ENCODE measurements around the gene EML4. TPM values are rescaled to one million over a fixed set of nuclear protein-coding genes. Genes with fewer than 3 reads are reported as not detected.

The EML4 gene
- total and polyA plus RNA-seq, 9 of the 15 experiments (the other 6 are each of a cell fraction or from before 2014, with no cell fraction given), result 14.7 to 48.3 (median 36.5) TPM

- no TSS peak for BruUV-seq (replicated peaks)
- H3K27me3 ChIP-seq (ENCODE audit: control insufficient read depth in 2 of 2, insufficient read depth in 2 of 2, low read length in 2 of 2), result no peaks in the 10 kb centered on the region
- no peak for DNase-seq (ENCODE audit: extremely low read depth in 1 of 4, low spot score in 3 of 4)
- POLR2A ChIA-PET, result no interaction called here
- TF ChIP-seq ZNF507 (tag; conservative IDR thresholded peaks at IDR 0.05) (no peak), XRCC5 (IDR thresholded peaks at IDR 0.05; ENCODE audit: low read depth, low read length) (no peak), SNRNP70 (optimal IDR thresholded peaks at IDR 0.05; ENCODE audit: low read depth, low read length) (no peak), ZNF277 (CRISPR knock-in tag; IDR thresholded peaks at IDR 0.05; ENCODE audit: borderline replicate concordance) (no peak), RBM22 (IDR thresholded peaks at IDR 0.05; ENCODE audit: low read depth, low read length, poor library complexity, severe bottlenecking) (no peak), CTCF (IDR thresholded peaks at IDR 0.05 in 2 of 3, conservative IDR thresholded peaks at IDR 0.05 in 1 of 3; ENCODE audit: insufficient read depth in 2 of 3, low read depth in 1 of 3, low read length in 3 of 3) (no peak), ZNF316 (IDR thresholded peaks at IDR 0.05) (no peak), ZC3H4 (CRISPR knock-in tag; IDR thresholded peaks at IDR 0.05; ENCODE audit: borderline replicate concordance) (no peak), PML (IDR thresholded peaks at IDR 0.05; ENCODE audit: low read length) (no peak), CREBBP (IDR thresholded peaks at IDR 0.05; ENCODE audit: low read depth, low read length) (no peak), ZNF740 (CRISPR knock-in tag; IDR thresholded peaks at IDR 0.05) (no peak), ZNF740 (tag; IDR thresholded peaks at IDR 0.05) (no peak), ZNF134 (CRISPR knock-in tag; conservative IDR thresholded peaks at IDR 0.05) (no peak), RBM14 (IDR thresholded peaks at IDR 0.05; ENCODE audit: borderline replicate concordance, insufficient read depth, low read depth, low read length) (no peak), SMAD3 (CRISPR knock-in tag; conservative IDR thresholded peaks at IDR 0.05) (no peak), TRIM28 (IDR thresholded peaks at IDR 0.05) (no peak), KLF16 (IDR thresholded peaks at IDR 0.05) (no peak)
- CTCF ChIA-PET (ENCODE audit: low intra/inter-chr PET ratio), result no interaction called here
- H3K4me1 ChIP-seq (replicated peaks in 1 of 2; ENCODE audit: control insufficient read depth in 2 of 2, insufficient read depth in 2 of 2, low read length in 2 of 2), result no peaks in the 10 kb centered on the region; a peak in 1 of 5 replicates
- H3K9me3 ChIP-seq (replicated peaks; ENCODE audit: control insufficient read depth, insufficient read depth, low read depth, low read length), result no peaks in the 10 kb centered on the region
- H3K9ac ChIP-seq (ENCODE audit: insufficient read depth in 1 of 2, low read depth in 2 of 2, low read length in 2 of 2), result no peak overlapping the region
- peaks cover 17% of the 10 kb centered on the region; the same call in 2 of the 3 replicates for H3K36me3 ChIP-seq (ENCODE audit: control insufficient read depth, insufficient read depth, low read length)
- no peaks in the 10 kb centered on the region for H3K79me2 ChIP-seq (ENCODE audit: control insufficient read depth, insufficient read depth, low read length)
- in situ Hi-C loops (cut with MboI) (no loop called here), intact Hi-C loops (cut with micrococcal nuclease) (loop anchor here (5.0 kb wide), 1 partner anchor 116 kb away; the partner anchor contains the start of gene COX7A2L)
- WGBS (ENCODE audit: insufficient coverage, low coverage, missing lambda C conversion rate), result 100% methylated on average over 1 of the region's 1 CpG
- no peak overlapping the region for H3K4me2 ChIP-seq (ENCODE audit: insufficient read depth, low read length)
- no peak for ATAC-seq
- H3K9me1 ChIP-seq (ENCODE audit: control insufficient read depth, insufficient read depth, low read length), result no peaks in the 10 kb centered on the region
- H4K20me1 ChIP-seq (replicated peaks; ENCODE audit: control insufficient read depth, insufficient read depth, low read length), result no peaks in the 10 kb centered on the region
- no peak overlapping the region for H3K4me3 ChIP-seq
- no peak overlapping the region for H3K27ac ChIP-seq (ENCODE audit: extremely low read depth, low read depth, low read length)
- no peak for FAIRE-seq
- no peak overlapping the region for H2AFZ ChIP-seq (ENCODE audit: low read depth, low read length)
These were observed 77.4 kb downstream of the EML4 start for GRCh38 chr2:42246562-42246961.
